OCI-LY7 (cell line): ENCODE results near the gene KCMF1. TPM values are rescaled to one million over a fixed set of nuclear protein-coding genes. Genes with fewer than 3 reads are reported as not detected.

ENCODE experiments used
- BruUV-seq: library from RNA; stranded (reverse); fragments of 400-500 nt; replicated peaks from 2 replicates; lab custom pipeline; 2021; lab: Mats Ljungman, UMichigan
- CTCF ChIA-PET: fragments of 300-600 bp; sonication (Branson Sonifier 250); formaldehyde crosslinking; loops from one replicate; lab custom pipeline; 2022; ENCODE audit warnings: antibody characterized with exemption; ENCODE audit not compliant: unreplicated experiment; lab: Charles Lee
- POLR2A ChIA-PET: fragments of 300-600 bp; sonication (Branson Sonifier 250); formaldehyde crosslinking; loops from one replicate; lab custom pipeline; 2022; ENCODE audit warnings: antibody characterized with exemption; lab: Charles Lee
- DNase-seq: peaks from one replicate; pipeline ENCODE4 v3.0.0-alpha.2; 2015; ENCODE audit warnings: low spot score
- H2AFZ ChIP-seq: fragments of 200-600 bp; sonication (generic), shearing (Covaris generic); 2 replicates; pipeline ENCODE4 v1.6.1; 2014; ENCODE audit warnings: mild to moderate bottlenecking, antibody characterized with exemption, low read length, moderate library complexity
- H3K27ac ChIP-seq: fragments of 200-600 bp; sonication (generic); 2 replicates; pipeline ENCODE4 v1.5.1; 2014; ENCODE audit warnings: mixed run types, low read depth, mild to moderate bottlenecking, moderate library complexity, low read length, inconsistent platforms; ENCODE audit not compliant: poor library complexity, severe bottlenecking
- H3K36me3 ChIP-seq: fragments of 200-600 bp; sonication (generic); 2 replicates; pipeline ENCODE4 v1.6.1; 2014; ENCODE audit warnings: mild to moderate bottlenecking, antibody characterized with exemption, low read length, moderate library complexity, mixed read lengths; ENCODE audit not compliant: insufficient read depth
- H3K4me1 ChIP-seq: fragments of 200-600 bp; sonication (generic); 2 replicates; pipeline ENCODE4 v1.5.1; 2014; ENCODE audit warnings: mild to moderate bottlenecking, low read length; ENCODE audit not compliant: insufficient read depth, poor library complexity, severe bottlenecking
- H3K4me2 ChIP-seq: fragments of 200-600 bp; sonication (generic); 2 replicates; pipeline ENCODE4 v1.6.1; 2014; ENCODE audit warnings: mild to moderate bottlenecking, low read length
- H3K4me3 ChIP-seq: fragments of 200-600 bp; sonication (generic); 2 replicates; pipeline ENCODE4 v1.5.1; 2014; ENCODE audit warnings: mild to moderate bottlenecking, low read depth, low read length; ENCODE audit not compliant: poor library complexity, severe bottlenecking
- H3K79me2 ChIP-seq: fragments of 200-600 bp; sonication (generic); 2 replicates; pipeline ENCODE4 v1.6.1; 2016; ENCODE audit warnings: low read depth, mild to moderate bottlenecking, low read length, moderate library complexity, mixed read lengths; ENCODE audit not compliant: insufficient read depth
- H3K9me2 ChIP-seq: fragments of 200-600 bp; sonication (generic); 2 replicates; pipeline ENCODE4 v1.6.1; 2016; ENCODE audit warnings: mild to moderate bottlenecking, low read length, mixed read lengths; ENCODE audit not compliant: insufficient read depth
- H3K9me3 ChIP-seq: fragments of 200-600 bp; sonication (generic); 2 replicates; pipeline ENCODE4 v1.6.1; 2014; ENCODE audit warnings: mild to moderate bottlenecking, mixed run types, low read length, mixed read lengths
- H4K20me1 ChIP-seq: fragments of 200-600 bp; sonication (generic); 2 replicates; pipeline ENCODE4 v1.6.1; 2014; ENCODE audit warnings: mild to moderate bottlenecking, antibody characterized with exemption, low read length, moderate library complexity, mixed read lengths; ENCODE audit not compliant: insufficient read depth
- EZH2phosphoT487 ChIP-seq: fragments of 200-600 bp; sonication (generic); IDR thresholded peaks from 2 replicates; pipeline ENCODE4 v1.6.1; 2018; ENCODE audit warnings: low read depth, borderline replicate concordance, mild to moderate bottlenecking, mixed run types, antibody characterized with exemption, low read length, moderate library complexity, mixed read lengths
- intact Hi-C: fragments of 100-400 bp; cut with micrococcal nuclease; formaldehyde crosslinking; loops from one replicate; pipeline ENCODE4 v1.10.0; 2022; ENCODE audit not compliant: unreplicated experiment
- total RNA-seq, 2 experiments: library from RNA; depleted of rRNA in 1 of 2; stranded (reverse); fragments of >200 nt in 1 of 2; shearing (Covaris generic) in 1 of 2; gene quantifications; 2 replicates each; pipeline ENCODE4 v1.2.3, GENCODE V29; 2014 to 2022
- TF ChIP-seq, protein P1 (sequence below): fragments of 200-600 bp; sonication (generic); conservative IDR thresholded peaks from 2 replicates; pipeline ENCODE4 v1.5.1; 2014; ENCODE audit warnings: mild to moderate bottlenecking, antibody characterized with exemption, low read length, moderate library complexity, mixed read lengths

Gene KCMF1
- total RNA-seq, 2 experiments from 2014 or later: 42.2 to 95.1 TPM

DNA sequence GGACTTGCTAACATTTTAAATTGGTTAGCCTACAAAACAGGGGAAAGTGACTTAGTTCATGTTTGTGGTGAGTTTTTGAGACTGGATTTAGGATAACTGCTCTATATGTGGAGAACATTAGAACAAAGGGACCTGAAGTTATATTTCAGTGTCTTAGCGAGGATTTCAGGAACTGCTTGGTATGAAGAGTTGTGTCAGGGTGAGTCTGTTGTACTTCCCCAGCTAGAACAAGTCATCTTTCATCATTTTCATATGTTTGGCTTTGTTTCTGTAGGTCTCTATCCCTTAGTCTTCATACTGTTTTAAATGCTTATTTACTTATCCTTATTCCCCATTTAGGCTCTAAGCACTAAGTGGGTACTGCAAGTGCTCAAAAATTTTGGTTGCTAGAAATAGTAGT lies 41.9 kb downstream of the KCMF1 start:
- no peak overlapping the region for H3K4me2 ChIP-seq
- no peaks in the 10 kb centered on the region for H3K9me2 ChIP-seq
- no peak for DNase-seq
- peaks cover 28% of the 10 kb centered on the region for H3K4me1 ChIP-seq
- H3K9me3 ChIP-seq: no peaks in the 10 kb centered on the region
- peaks cover 23% of the 10 kb centered on the region for H4K20me1 ChIP-seq
- H3K27ac ChIP-seq: no peak overlapping the region
- H2AFZ ChIP-seq: no peak overlapping the region
- peaks cover 41% of the 10 kb centered on the region for H3K36me3 ChIP-seq
- no TSS peak for BruUV-seq
- CTCF ChIA-PET: no interaction called here
- POLR2A ChIA-PET: interaction anchor here (0.7 kb wide), 1 partner anchor 11 kb away, joined by 3 read pairs; no protein-coding TSS in a partner anchor
- intact Hi-C loops: loop anchor here (5.0 kb wide), 1 partner anchor 196 kb away; no protein-coding TSS in a partner anchor
- no peak for TF ChIP-seq EZH2phosphoT487
- TF ChIP-seq, protein P1, sequence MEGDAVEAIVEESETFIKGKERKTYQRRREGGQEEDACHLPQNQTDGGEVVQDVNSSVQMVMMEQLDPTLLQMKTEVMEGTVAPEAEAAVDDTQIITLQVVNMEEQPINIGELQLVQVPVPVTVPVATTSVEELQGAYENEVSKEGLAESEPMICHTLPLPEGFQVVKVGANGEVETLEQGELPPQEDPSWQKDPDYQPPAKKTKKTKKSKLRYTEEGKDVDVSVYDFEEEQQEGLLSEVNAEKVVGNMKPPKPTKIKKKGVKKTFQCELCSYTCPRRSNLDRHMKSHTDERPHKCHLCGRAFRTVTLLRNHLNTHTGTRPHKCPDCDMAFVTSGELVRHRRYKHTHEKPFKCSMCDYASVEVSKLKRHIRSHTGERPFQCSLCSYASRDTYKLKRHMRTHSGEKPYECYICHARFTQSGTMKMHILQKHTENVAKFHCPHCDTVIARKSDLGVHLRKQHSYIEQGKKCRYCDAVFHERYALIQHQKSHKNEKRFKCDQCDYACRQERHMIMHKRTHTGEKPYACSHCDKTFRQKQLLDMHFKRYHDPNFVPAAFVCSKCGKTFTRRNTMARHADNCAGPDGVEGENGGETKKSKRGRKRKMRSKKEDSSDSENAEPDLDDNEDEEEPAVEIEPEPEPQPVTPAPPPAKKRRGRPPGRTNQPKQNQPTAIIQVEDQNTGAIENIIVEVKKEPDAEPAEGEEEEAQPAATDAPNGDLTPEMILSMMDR: no peak
- H3K79me2 ChIP-seq: peaks cover 95% of the 10 kb centered on the region
- no peak overlapping the region for H3K4me3 ChIP-seq

DNA sequence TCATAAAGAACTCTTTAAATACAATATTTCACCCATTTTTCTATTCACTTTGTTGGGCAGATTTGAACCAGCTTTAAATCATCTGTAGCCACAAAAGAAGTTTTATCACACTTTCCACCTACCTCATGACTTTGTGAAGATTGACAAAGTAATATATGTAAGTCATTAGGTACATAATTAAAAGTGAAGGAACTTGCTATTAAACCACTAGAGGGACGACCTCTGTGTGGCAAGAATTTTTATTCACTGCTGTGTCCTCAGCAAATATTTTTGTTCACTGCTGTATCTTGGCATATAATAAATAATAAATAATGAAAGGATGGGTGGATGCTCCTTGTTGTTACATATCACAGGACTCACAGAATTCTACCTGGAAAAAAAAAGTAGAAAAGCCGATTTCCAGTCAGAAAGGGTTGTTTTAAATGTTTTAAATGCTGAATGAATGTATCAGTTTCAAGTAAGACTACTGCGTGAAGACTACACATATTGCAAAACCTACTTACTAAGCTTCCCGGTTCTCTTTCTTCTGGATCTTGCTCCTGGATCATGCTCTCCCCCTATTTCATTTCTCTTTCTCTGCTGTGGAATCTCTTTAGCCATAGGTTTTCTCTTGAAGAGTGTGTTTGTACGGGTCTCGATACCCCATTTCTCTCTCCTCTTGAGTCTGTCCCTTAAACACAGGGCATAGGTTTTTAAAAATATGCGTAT lies 44.8 kb downstream of the KCMF1 start:
- Histone ChIP-seq H3K27ac (no peak overlapping the region), H3K9me2 (no peaks in the 10 kb centered on the region), H3K4me1 (peaks cover 18% of the 10 kb centered on the region), H3K79me2 (peaks cover 96% of the 10 kb centered on the region), H3K4me2 (no peak overlapping the region), H3K4me3 (no peak overlapping the region), H3K9me3 (0 out of 2 replicates have a peak, but pooled peaks cover under 1% of the 10 kb centered on the region), H3K36me3 (peaks cover 27% of the 10 kb centered on the region; the same call in 1 of the 2 replicates), H4K20me1 (peaks cover 27% of the 10 kb centered on the region), H2AFZ (no peak overlapping the region)
- intact Hi-C loops: loop anchor here (2.0 kb wide), 1 partner anchor 45 kb away; the partner anchor contains the start of gene KCMF1
- no peak for DNase-seq
- TF ChIP-seq, protein P1: peak; percentile 49
- TF ChIP-seq EZH2phosphoT487: no peak
- ChIA-PET POLR2A (interaction anchor here (0.9 to 1.2 kb wide), 4 partner anchors 14 to 89 kb away, joined by 3 to 9 read pairs (median 8); no protein-coding TSS in a partner anchor), CTCF (interaction anchor here (1.7 kb wide), 1 partner anchor 90 kb away, joined by 13 read pairs; no protein-coding TSS in a partner anchor)
- BruUV-seq: no TSS peak
